GM12892 (cell line): Measurements from ENCODE around the gene FHIP2A.
"Not testable (repeated sequence)": the region's sequence is repeated elsewhere in the genome, so short reads cannot be mapped to it uniquely, and the experiment has no call there.

ENCODE experiments used
- POLR2A ChIP-seq: IDR thresholded peaks from 2 replicates; pipeline ENCODE4 v1.6.1; 2011; ENCODE audit warnings: low read depth, low read length, control low read depth
- POLR2AphosphoS5 ChIP-seq: IDR thresholded peaks from 2 replicates; pipeline ENCODE4 v1.6.1; 2011; ENCODE audit warnings: low read depth, low read length, control low read depth
- TAF1 ChIP-seq: IDR thresholded peaks from 2 replicates; pipeline ENCODE4 v1.6.1; 2011; ENCODE audit warnings: low read depth, mild to moderate bottlenecking, control low read depth, low read length, borderline replicate concordance

DNA sequence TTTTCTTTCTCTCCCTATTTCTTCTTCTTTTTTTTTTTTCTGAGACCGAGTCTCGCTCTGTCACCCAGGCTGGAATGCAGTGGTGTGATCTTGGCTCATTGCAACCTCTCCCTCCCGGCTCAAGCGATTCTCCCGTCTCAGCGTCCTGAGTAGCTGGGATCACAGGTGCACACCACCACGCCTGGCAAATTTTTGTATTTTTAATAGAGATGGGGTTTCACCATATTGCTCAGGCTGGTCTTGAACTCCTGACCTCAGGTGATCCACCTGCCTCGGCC lies 35.6 kb downstream of the FHIP2A start:
- not testable (repeated sequence) for TF ChIP-seq POLR2A, POLR2AphosphoS5, TAF1
